Mesenchymal stem cell (in vitro differentiated cells and primary cell): ENCODE measurements around the gene CCDC61.

Experiments used
- DNase-seq: peaks from one replicate; pipeline ENCODE4 v3.0.0-alpha.2; 2013
- H2AFZ ChIP-seq: one replicate; pipeline ENCODE4 v1.6.1; 2013; ENCODE audit warnings: low read depth, mild to moderate bottlenecking, control low read depth, inconsistent platforms, low read length, moderate library complexity
- H2AK5ac ChIP-seq: 2 replicates; pipeline ENCODE4 v1.6.1; 2013; ENCODE audit warnings: low read length, moderate library complexity, mild to moderate bottlenecking, inconsistent platforms; ENCODE audit not compliant: severe bottlenecking
- H2BK120ac ChIP-seq: one replicate; pipeline ENCODE4 v1.6.1; 2013; ENCODE audit warnings: low read depth, mild to moderate bottlenecking, inconsistent platforms, low read length, moderate library complexity
- H2BK12ac ChIP-seq, 2 experiments: one replicate each; pipeline ENCODE4 v1.6.1; 2013; ENCODE audit warnings: inconsistent platforms in 2 of 2, low read length in 2 of 2, mild to moderate bottlenecking in 2 of 2, moderate library complexity in 2 of 2, control low read depth in 1 of 2
- H2BK15ac ChIP-seq: one replicate; pipeline ENCODE4 v1.6.1; 2013; ENCODE audit warnings: mild to moderate bottlenecking, low read depth, inconsistent platforms; ENCODE audit not compliant: poor library complexity, severe bottlenecking
- H2BK5ac ChIP-seq: 2 replicates; pipeline ENCODE4 v1.6.1; 2013; ENCODE audit warnings: low read depth, mild to moderate bottlenecking, low read length, control low read depth, inconsistent platforms; ENCODE audit not compliant: poor library complexity, severe bottlenecking
- H3K14ac ChIP-seq, 2 experiments: one replicate each; pipeline ENCODE4 v1.6.1; 2013; ENCODE audit warnings: inconsistent platforms in 2 of 2, low read length in 2 of 2, control low read depth in 1 of 2, mild to moderate bottlenecking in 1 of 2, moderate library complexity in 1 of 2
- H3K18ac ChIP-seq, 2 experiments: one replicate each; pipeline ENCODE4 v1.6.1; 2013; ENCODE audit warnings: inconsistent platforms in 2 of 2, low read length in 2 of 2, control low read depth in 1 of 2, low read depth in 1 of 2, mild to moderate bottlenecking in 1 of 2
- H3K23ac ChIP-seq, 2 experiments: one replicate each; pipeline ENCODE4 v1.6.1; 2013; ENCODE audit warnings: inconsistent platforms in 2 of 2, low read length in 2 of 2, mild to moderate bottlenecking in 2 of 2, moderate library complexity in 2 of 2, control low read depth in 1 of 2
- H3K27ac ChIP-seq: 2 replicates; pipeline ENCODE4 v1.5.1; 2013; ENCODE audit warnings: mild to moderate bottlenecking, moderate library complexity, low read length, control low read depth, inconsistent platforms; ENCODE audit not compliant: poor library complexity, severe bottlenecking
- H3K27me3 ChIP-seq, 2 experiments: 2 replicates each; pipeline versions ENCODE4 v1.6.1 to v1.7.0; 2013; ENCODE audit warnings: low read length in 2 of 2, mild to moderate bottlenecking in 2 of 2, moderate library complexity in 2 of 2, control low read depth in 1 of 2, inconsistent platforms in 1 of 2; ENCODE audit not compliant: control insufficient read depth in 1 of 2, insufficient read depth in 1 of 2
- H3K36me3 ChIP-seq, 2 experiments: 2 replicates each; pipeline versions ENCODE4 v1.6.1 to v1.7.0; 2013; ENCODE audit warnings: low read length in 2 of 2, control low read depth in 1 of 2, inconsistent platforms in 1 of 2, low read depth in 1 of 2, mild to moderate bottlenecking in 1 of 2; ENCODE audit not compliant: insufficient read depth in 2 of 2, control insufficient read depth in 1 of 2
- H3K4ac ChIP-seq, 2 experiments: one replicate each; pipeline ENCODE4 v1.6.1; 2013; ENCODE audit warnings: inconsistent platforms in 2 of 2, low read length in 2 of 2, mild to moderate bottlenecking in 2 of 2, moderate library complexity in 2 of 2, control low read depth in 1 of 2, low read depth in 1 of 2
- H3K4me1 ChIP-seq: 2 replicates; pipeline ENCODE4 v1.6.1; 2013; ENCODE audit warnings: low read depth, low read length, control low read depth; ENCODE audit not compliant: control insufficient read depth, insufficient read depth
- H3K4me2 ChIP-seq: 2 replicates; pipeline ENCODE4 v1.6.1; 2013; ENCODE audit warnings: low read length, mild to moderate bottlenecking, inconsistent platforms; ENCODE audit not compliant: poor library complexity, severe bottlenecking
- H3K4me3 ChIP-seq, 2 experiments: 2 replicates each; pipeline versions ENCODE4 v1.5.1 to v1.7.0; 2013; ENCODE audit warnings: low read length in 2 of 2, mild to moderate bottlenecking in 2 of 2, control low read depth in 1 of 2, low read depth in 1 of 2; ENCODE audit not compliant: insufficient read depth in 1 of 2
- H3K79me1 ChIP-seq: replicated peaks from 2 replicates; pipeline ENCODE4 v1.6.1; 2013; ENCODE audit warnings: mild to moderate bottlenecking, control low read depth, low read length, inconsistent platforms; ENCODE audit not compliant: poor library complexity, severe bottlenecking
- H3K9ac ChIP-seq: 2 replicates; pipeline ENCODE4 v1.7.0; 2013; ENCODE audit warnings: mild to moderate bottlenecking, low read length, moderate library complexity
- H3K9me3 ChIP-seq: 2 replicates; pipeline ENCODE4 v1.7.0; 2013; ENCODE audit warnings: mild to moderate bottlenecking, low read length; ENCODE audit not compliant: control insufficient read depth
- H4K8ac ChIP-seq: one replicate; pipeline ENCODE4 v1.6.1; 2013; ENCODE audit warnings: inconsistent platforms, mild to moderate bottlenecking, low read length, moderate library complexity
- H4K91ac ChIP-seq: one replicate; pipeline ENCODE4 v1.6.1; 2013; ENCODE audit warnings: mild to moderate bottlenecking, low read length, inconsistent platforms
- WGBS: methylation state at CpG from one replicate; pipeline ENCODE4 v1.1.7; 2013; ENCODE audit warnings: mixed read lengths; 5-methylcytosine and 5-hydroxymethylcytosine counted together

The CCDC61 gene

GRCh38 chr19:46035546-46035945 is 40.3 kb downstream of the CCDC61 start:
- Histone ChIP-seq H2BK5ac (no peak overlapping the region), H2AFZ (no peak overlapping the region), H3K18ac (no peak overlapping the region), H3K27me3 (peaks cover 26 to 59% of the 10 kb centered on the region in 2 experiments), H3K4me3 (no peak overlapping the region), H3K9me3 (peaks cover 2% of the 10 kb centered on the region), H2BK120ac (no peak overlapping the region), H4K91ac (no peak overlapping the region), H2BK12ac (no peak overlapping the region), H3K27ac (no peak overlapping the region), H4K8ac (no peak overlapping the region), H3K4me1 (peaks cover 19% of the 10 kb centered on the region), H3K79me1 (no peaks in the 10 kb centered on the region), H3K4ac (no peak overlapping the region), H3K23ac (no peak overlapping the region), H3K4me2 (no peak overlapping the region), H3K36me3 (peaks cover 0 to 15% of the 10 kb centered on the region in 2 experiments), H2BK15ac (no peak overlapping the region), H3K9ac (no peak overlapping the region), H2AK5ac (no peak overlapping the region), H3K14ac (no peak overlapping the region)
- DNase-seq = no peak
- WGBS = 86% methylated on average over 6 of the region's 6 CpGs

GRCh38 chr19:46035986-46036743 is 40.9 kb downstream of the CCDC61 start:
- Histone ChIP-seq H4K91ac (peak overlapping the region; percentile 15), H3K9me3 (peaks cover 2% of the 10 kb centered on the region), H4K8ac (no peak overlapping the region), H3K79me1 (no peaks in the 10 kb centered on the region), H3K23ac (no peak overlapping the region), H3K9ac (no peak overlapping the region), H3K4me2 (no peak overlapping the region), H3K14ac (no peak overlapping the region), H2BK15ac (no peak overlapping the region), H2BK12ac (no peak overlapping the region), H2BK5ac (no peak overlapping the region), H3K18ac (no peak overlapping the region), H2BK120ac (no peak overlapping the region), H3K27ac (no peak overlapping the region), H3K4me1 (peaks cover 17% of the 10 kb centered on the region), H3K4me3 (no peak overlapping the region), H3K27me3 (peaks cover 32 to 64% of the 10 kb centered on the region in 2 experiments), H3K36me3 (peaks cover 0 to 15% of the 10 kb centered on the region in 2 experiments), H3K4ac (no peak overlapping the region), H2AK5ac (no peak overlapping the region), H2AFZ (no peak overlapping the region)
- WGBS = 88% methylated on average over 13 of the region's 13 CpGs
- DNase-seq = no peak

GRCh38 chr19:46036744-46037128 is 41.5 kb downstream of the CCDC61 start:
- no peak overlapping the region for H2AFZ ChIP-seq
- no peak overlapping the region for H3K4ac ChIP-seq
- no peak overlapping the region for H4K8ac ChIP-seq
- H3K9me3 ChIP-seq = peaks cover 7% of the 10 kb centered on the region
- no peak overlapping the region for H3K18ac ChIP-seq
- H4K91ac ChIP-seq = no peak overlapping the region
- H2BK12ac ChIP-seq = no peak overlapping the region
- H3K4me3 ChIP-seq = no peak overlapping the region
- no peak overlapping the region for H2AK5ac ChIP-seq
- no peaks in the 10 kb centered on the region for H3K79me1 ChIP-seq
- H3K9ac ChIP-seq = no peak overlapping the region
- no peak overlapping the region for H2BK5ac ChIP-seq
- DNase-seq = no peak
- peaks cover 16% of the 10 kb centered on the region for H3K4me1 ChIP-seq
- H3K4me2 ChIP-seq = no peak overlapping the region
- H3K27me3 ChIP-seq = peaks cover 38 to 65% of the 10 kb centered on the region in 2 experiments
- H3K14ac ChIP-seq = no peak overlapping the region
- H3K36me3 ChIP-seq = peaks cover 0 to 15% of the 10 kb centered on the region in 2 experiments
- no peak overlapping the region for H3K23ac ChIP-seq
- no peak overlapping the region for H2BK120ac ChIP-seq
- H2BK15ac ChIP-seq = no peak overlapping the region
- WGBS = 60% methylated on average over 3 of the region's 3 CpGs
- H3K27ac ChIP-seq = peak overlapping the region; percentile 8

GRCh38 chr19:46040125-46040524 is 44.9 kb downstream of the CCDC61 start:
- no peak overlapping the region for H3K18ac ChIP-seq
- H2AFZ ChIP-seq = no peak overlapping the region
- no peak overlapping the region for H3K27ac ChIP-seq
- DNase-seq = no peak
- no peak overlapping the region for H3K23ac ChIP-seq
- H2BK5ac ChIP-seq = no peak overlapping the region
- H3K4me2 ChIP-seq = no peak overlapping the region
- H3K9ac ChIP-seq = no peak overlapping the region
- peaks cover 54 to 74% of the 10 kb centered on the region in 2 experiments for H3K27me3 ChIP-seq
- no peak overlapping the region for H3K4ac ChIP-seq
- no peak overlapping the region for H4K8ac ChIP-seq
- 94% methylated on average over 6 of the region's 6 CpGs for WGBS
- H3K4me3 ChIP-seq = no peak overlapping the region
- H3K9me3 ChIP-seq = peaks cover 39% of the 10 kb centered on the region
- H3K36me3 ChIP-seq = no peaks in the 10 kb centered on the region
- no peak overlapping the region for H2AK5ac ChIP-seq
- no peak overlapping the region for H4K91ac ChIP-seq
- H3K4me1 ChIP-seq = peaks cover 10% of the 10 kb centered on the region
- no peak overlapping the region for H3K14ac ChIP-seq
- H3K79me1 ChIP-seq = no peaks in the 10 kb centered on the region
- H2BK12ac ChIP-seq = no peak overlapping the region
- no peak overlapping the region for H2BK120ac ChIP-seq
- H2BK15ac ChIP-seq = no peak overlapping the region
